Activated CD4-positive, alpha-beta T cell treated with anti-CD3 and anti-CD28 coated beads, Interleukin-2, amount 50 U/mL, for 4 hours (primary cell): Measurements from ENCODE around the gene TPGS2.
"Not testable (repeated sequence)": the region's sequence is repeated elsewhere in the genome, so short reads cannot be mapped to it uniquely, and the experiment has no call there.

Experiments used
- DNase-seq, 2 experiments: peaks; one replicate each; pipeline ENCODE4 v3.0.0-alpha.2; 2020

TPGS2 gene, protein sequence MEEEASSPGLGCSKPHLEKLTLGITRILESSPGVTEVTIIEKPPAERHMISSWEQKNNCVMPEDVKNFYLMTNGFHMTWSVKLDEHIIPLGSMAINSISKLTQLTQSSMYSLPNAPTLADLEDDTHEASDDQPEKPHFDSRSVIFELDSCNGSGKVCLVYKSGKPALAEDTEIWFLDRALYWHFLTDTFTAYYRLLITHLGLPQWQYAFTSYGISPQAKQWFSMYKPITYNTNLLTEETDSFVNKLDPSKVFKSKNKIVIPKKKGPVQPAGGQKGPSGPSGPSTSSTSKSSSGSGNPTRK

DNA sequence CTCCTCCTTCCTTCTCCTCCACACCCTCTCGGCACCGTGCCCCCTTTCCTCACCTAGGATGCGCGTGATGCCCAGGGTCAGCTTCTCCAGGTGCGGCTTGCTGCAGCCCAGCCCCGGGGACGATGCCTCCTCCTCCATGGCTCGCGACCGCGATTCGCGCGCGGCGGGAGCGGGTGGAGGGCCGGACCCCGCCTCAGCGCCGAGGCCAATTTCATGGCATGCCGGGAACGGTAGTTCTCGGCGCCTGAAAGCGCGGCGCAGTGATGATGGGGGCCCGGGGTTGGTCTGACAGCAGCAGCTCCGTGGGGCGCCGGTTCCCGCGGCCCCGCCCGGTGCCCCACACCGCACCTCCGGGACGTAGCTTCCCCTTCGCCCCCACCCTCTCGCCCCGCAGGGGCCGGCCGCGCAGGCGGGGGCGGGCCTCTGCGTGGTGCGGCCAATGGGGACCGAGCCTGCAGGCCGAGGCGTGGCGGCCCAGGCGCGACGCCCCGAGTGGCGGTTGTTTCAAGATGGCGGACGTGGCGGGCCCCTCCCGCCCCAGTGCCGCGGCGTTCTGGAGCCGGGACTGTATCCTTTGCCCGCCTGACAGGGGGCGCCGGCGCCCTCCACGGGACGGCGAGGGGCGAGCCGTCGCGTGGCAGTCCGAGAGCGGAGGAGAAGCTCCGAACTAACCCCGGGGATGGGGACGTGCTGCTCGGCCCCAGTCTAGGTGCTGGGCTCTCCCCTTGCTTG lies at the start of gene TPGS2, which contains the start of gene KIAA1328:
Gene TPGS2, minus strand, starts transcription at position 373 of the 732 bp plus-strand sequence. Its CDS starts 235 bp downstream, at position 138.
Gene KIAA1328, plus strand, starts transcription at position 498 of the 732 bp plus-strand sequence. Its CDS starts 12 bp downstream, at position 510.
- peak; percentile 77 to 79 for DNase-seq

DNA sequence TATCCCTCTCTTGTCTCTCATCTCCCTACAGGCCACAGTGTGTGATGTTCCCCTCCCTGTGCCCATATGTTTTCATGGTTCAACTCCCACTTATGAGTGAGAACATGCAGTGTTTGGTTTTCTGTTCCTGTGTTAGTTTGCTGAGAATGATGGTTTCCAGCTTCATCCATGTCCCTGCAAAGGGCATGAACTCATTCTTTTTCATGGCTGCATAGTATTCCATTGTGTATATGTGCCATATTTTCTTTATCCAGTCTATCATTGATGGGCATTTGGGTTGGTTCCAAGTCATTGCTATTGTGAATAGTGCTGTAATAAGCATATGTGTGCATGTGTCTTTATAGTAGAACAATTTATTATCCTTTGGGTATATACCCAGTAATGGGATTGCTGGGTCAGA lies 45.0 kb upstream of the TPGS2 start:
- not testable (repeated sequence) for DNase-seq

DNA sequence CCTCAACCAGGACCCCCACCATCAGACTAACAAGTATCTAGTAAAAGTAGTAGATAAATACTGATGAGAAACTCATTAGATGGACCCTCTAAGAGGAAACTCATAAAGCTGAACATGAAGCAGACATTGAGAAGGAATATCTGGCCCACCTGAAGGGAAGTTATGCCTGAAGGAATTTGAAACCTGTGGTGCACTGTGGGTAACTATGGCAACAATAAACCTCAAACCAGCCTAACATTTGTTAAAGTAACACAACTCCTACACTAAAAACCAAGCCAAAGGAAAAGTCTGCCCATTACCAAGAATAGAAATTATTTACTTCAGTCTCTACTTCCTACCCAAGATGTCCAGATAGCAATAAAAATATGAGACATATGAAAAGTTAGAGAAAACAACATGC lies 43.5 kb upstream of the TPGS2 start:
- DNase-seq: no peak

DNA sequence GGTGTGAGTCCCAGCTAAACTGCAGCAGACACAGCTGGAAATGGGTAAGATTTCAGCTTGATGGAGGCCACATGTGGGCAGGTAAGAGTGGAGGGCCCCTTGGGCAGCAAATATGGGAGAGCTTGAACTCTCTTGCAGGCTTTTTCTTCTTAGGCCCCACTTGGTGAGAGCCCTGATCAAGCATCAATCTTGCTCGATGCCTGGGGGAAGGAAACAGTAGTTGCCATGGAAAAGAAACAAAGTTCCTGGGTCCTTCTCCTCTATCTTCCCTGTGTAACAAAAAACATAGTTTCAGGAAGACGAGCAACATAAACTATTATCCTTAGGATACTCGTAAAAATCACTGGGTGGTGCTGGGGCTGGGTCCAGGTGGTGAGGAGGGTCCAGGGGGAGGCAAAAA lies 43.0 kb upstream of the TPGS2 start:
- no peak for DNase-seq

DNA sequence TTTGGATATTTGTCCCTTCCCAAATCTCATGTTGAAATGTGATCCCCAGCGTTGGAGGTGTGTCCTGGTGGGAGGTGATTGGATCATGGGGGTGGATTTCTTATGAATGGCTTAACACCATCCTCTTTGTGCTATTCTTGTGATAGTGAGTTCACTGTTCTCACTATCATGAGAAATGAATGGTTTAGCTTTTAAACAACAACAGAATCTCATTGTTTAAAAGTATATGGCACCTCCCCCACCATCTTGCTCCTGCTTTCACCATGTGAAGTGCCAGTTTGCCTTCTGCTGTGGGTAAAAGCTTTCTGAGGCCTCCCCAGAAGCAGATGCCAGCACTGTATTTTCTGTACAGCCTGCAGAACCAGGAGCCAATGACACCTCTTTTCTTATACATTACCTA lies 38.3 kb upstream of the TPGS2 start:
- no peak for DNase-seq

DNA sequence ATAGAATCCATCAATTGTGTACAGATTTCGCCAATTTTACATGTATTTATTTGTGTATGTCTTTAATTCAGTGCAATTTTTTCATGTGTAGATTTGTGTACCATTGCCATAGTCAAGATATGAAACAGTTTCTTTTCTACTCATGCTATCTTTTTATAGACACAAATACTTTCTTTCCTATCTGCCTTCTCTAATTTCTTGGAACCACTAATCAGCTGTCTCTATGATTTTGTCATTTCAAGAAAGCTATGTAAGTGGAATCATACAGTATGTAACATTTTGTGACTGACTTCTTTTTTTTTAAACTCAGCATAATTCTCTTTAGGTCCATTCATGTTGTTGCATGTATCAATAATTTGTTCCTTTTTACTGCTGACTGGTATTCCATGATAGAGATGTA lies 33.4 kb upstream of the TPGS2 start:
- DNase-seq: no peak

DNA sequence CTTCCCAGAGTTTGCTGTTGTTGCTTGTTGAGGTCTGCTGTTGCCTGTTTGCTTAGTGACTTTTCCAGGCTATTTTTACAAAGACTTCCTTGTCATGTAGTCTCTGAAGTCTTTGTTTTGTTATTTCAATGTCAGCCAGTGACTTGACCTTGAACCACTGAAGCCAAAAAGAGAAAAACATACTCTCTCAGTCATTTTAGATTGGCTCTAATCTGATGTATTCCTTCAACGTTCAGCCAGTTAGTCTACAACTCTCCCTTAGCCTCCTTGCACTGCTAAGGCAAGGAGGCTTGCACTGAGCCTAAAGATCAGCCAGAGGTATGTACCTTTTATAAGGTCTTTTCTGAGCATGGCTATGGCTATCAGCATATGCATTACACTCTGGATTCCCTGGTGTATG lies 28.0 kb upstream of the TPGS2 start:
- DNase-seq: no peak

DNA sequence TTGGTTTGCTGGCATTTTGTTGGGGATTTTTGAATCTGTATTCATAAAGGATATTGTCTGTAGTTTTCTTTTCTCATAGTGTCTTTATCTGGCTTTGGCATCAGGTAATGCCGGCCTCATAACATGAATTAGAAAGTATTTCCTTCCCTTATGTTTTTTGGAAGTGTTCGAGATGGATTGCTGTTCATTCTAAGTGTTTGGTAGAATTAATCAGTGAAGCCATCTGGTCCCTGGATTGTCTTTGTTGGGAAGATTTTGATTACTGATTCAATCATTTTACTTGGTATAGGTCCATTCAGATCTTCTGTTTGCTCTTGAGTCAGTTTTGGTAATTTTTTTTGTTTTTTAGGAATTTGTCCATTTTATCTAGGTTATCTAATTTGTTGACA lies 22.4 kb upstream of the TPGS2 start:
- no peak for DNase-seq

DNA sequence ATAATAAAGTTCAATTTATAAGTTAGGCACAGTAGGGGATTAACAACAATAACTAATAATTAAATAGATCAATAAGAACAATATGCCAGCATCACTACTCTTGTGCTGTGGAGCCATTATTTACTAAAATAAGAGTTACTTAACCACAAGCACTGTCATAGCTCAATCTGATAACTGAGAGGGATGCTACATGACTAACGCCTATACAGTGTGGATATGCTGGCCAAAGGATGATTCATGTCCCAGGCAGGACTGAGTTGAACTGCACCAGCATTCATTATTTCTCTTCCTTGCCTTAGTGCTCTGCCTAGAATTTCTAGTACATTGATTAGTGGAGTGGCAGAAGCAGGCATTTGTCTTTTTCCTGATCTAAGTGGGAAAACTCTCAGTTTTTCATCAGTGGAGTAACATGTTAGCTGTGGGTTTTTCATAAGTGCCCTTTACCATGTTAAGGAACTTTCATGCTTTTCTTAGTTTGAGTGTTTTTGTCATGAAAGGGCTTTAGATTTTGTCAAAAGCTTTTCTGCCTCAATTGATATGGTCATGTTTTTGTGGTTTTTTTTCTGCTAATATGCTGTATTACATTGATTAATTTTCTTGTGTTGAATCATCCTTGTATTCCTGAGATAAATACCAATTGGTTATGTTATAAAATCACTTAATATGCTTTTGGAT lies 21.9 kb upstream of the TPGS2 start:
- no peak for DNase-seq

DNA sequence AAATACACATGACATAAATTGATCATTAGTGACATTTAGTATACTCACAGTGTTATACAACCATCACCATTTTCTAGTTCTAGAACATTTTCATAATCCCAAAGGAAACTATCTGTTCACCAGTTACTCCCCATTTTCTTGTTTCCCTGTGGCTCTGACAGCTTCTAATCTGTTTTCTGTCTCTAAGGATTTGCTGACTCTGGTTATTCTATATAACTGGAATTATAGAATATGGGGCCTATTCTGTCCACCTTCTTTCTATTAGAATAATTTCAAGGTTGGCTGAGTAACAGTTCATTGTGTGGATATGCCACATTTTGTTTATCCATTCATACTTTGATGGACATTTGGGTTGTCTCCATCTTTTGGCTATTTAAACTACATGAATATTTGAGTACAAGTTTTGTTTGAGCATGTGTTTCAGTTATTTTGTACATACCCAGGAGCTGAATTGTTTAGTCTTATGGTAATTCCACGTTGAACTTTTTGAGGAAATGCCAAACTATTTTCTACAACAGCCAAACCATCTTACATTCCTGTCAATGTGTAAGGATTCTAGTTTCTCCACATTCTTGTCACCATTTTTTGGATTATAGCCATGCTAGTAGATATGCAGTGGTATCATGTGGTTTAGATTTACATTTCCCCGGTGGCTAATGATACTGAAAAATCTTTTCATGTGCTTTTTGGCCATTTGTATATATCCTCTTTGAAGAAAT lies 20.6 kb upstream of the TPGS2 start:
- no peak for DNase-seq

DNA sequence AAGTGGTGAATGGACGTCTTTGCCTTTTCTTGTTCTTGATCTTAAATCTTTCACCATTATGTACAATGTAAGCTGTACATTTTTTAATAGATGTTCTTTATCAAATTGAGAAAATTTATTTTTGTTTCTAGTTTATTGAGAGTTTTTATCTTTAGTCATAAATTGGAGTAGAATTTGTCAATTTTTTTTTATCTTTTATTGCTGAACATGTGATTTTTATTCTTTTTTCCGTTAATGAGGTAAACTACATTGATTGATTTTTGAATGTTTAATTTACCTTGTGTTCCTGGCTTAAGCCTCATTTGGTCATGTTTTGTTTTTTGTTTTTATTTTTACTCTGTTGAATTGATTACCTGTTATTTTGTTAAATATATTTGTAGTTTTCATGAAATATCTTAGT lies 19.8 kb upstream of the TPGS2 start:
- DNase-seq: no peak

DNA sequence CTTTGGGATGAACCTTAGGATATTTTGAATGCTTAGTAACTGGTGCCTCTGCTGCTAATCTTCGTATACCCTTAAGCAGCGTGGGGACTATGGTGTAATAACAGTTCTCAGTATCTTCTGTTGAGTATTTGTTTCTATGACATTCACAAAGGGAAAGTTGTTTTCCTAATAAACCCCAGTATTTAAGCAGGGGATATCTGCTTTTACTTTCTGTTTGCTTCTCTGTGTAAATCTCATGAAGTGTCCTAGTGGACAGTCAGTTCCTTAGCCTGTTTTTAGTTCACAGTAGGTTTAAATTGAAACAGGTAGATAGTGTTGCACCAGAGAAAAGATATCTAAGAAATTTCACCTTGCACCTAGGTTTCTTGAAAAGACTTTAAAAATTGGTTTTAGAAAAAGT lies 15.0 kb upstream of the TPGS2 start:
- no peak for DNase-seq

DNA sequence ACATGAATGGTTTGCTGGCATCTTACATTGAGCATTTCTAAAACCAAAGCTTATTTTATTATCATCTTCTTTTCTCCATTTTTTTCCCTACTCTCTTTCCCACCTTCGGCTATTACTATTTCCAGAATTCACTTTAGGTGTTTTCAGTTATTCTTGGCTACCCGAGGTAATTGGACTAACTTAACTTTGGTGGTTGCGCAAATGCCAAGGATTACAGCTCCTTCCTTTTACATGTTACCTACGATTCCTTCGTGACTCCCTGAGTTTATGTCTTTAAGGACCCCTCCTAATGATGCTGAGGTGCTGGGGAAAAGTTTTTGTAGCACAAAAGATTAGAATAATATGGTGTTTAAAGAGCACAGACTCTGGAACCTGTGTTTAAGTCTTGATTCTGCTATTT lies 14.4 kb upstream of the TPGS2 start:
- no peak for DNase-seq

DNA sequence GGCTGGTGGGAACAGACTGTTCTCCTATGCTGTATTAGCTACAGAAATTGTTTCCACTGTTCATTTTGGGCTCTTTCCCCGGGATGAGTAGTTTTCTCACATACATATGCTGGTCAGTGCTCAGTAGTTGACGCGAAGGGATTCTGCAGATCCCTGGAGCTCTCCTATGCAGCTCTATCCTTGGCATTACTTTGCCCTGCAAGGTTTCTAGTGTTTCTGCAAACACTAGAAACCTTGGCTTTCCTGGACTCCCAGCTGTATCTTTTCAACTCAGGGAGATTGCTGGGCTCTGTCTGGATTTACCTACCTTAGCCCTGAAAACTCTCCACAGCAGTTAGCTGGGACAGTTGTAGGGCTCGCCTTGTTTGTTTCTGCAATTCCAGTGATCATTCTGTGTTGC lies 11.0 kb upstream of the TPGS2 start:
- no peak for DNase-seq

DNA sequence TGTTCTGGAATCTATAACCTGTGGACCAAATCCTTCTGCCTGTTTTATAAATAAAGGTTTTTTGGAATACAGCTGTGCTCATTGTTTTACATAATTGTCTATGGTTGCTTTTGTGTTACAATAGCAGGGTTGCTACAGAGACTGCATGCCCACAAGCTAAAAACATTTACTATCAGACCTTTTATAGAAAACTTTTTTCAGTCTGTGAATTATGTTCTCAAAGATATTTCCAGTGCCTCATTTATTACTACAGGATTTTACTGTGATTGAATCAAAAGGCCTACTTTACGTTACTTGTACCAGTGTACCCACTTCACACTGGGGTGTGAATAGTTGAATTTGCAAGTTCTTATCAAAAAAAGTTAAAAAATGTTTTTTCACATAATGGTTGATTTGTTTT lies 7.1 kb upstream of the TPGS2 start:
- no peak for DNase-seq

DNA sequence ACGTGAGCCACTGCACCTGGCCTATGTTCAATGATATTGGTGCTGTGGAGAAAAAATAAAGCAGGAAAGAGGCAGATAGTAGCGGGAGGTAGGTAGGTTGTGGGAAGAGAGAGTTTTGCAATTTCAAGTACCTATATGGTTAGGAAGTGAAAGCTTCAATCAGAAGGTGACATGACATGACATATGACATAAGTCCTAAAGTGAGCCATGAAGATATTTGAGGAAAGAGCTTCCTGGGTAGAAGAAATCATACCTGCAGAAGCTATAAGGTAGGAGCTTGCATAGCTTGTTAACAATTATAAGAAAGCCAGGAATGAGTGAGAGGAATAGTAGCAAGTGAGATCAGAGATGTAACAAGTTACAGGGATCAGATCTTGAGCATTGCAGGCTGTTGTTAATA lies 4.3 kb upstream of the TPGS2 start:
- DNase-seq: no peak

DNA sequence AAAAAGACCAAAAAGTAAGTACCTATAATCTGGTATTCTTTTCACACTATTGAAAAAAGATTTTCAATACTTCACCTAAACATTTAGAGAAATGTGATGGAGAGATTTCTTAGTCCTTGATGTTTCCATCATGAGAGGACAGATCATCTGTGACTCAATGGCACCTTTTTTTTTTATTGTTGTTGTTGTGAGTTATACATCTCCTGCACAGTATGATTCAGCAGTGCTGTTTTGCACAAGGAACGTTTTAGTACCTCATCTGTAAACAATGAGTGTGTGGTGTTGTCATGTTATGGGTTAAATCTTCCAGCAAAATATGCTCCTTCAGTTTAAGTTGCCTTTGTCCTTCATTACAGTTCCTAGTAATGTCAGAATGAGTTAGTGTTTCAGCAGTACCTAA lies 2.3 kb upstream of the TPGS2 start:
- DNase-seq: no peak

DNA sequence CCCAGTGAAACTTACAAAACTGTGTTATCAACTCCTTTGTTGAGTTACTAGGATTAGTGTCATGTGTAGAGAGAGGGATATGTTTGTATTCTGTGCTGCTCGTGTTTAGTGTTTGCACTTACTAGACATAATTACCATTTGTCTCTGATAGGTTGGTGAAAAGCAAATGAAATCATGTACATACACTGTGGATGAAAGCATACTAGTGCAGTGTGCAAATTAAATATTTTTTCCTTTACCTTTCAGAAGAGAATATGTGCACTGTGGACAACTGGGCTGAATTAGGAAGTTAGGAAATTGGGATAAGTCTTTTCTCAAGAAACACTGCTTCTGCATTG lies 1.3 kb upstream of the TPGS2 start:
- no peak for DNase-seq

DNA sequence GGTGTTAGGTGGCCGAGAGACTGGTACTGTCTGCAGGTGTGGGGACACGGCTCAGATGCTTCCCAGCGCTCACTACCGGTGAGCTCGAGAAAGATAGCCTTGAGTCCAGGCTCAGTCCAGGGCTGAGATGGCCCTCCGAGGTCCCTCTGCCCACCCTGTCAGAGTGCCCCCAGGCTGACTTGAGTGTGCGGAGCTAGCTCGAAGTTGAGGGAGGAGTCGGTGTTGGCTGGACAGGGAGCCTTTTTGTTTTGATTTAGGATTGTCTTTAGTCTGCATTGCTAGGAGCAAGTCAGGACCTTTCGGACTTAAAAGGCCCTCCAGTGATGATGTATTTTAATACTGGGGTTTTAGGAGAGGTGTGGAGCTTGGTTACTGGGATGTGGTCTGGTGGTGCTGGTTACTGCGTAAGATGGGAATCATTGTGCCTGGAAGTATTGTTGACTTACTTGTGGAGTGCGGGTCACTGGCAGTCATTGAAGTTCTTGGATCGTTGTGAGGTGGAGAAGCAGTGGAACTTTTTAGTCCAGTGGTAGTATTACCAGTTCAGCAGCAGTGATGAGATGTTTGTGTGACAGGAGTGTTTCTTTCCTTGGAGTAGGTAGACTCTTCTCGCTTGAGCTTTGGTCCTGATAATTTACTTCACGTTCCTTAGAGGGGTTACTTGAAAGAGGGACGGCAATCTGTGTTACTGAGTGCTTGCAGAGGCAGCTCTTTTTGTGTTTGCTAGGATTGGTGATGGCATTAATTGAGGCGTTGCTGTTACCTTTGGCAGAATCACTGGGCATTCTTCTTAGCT lies 758 bp upstream of the TPGS2 start:
- DNase-seq: no peak

DNA sequence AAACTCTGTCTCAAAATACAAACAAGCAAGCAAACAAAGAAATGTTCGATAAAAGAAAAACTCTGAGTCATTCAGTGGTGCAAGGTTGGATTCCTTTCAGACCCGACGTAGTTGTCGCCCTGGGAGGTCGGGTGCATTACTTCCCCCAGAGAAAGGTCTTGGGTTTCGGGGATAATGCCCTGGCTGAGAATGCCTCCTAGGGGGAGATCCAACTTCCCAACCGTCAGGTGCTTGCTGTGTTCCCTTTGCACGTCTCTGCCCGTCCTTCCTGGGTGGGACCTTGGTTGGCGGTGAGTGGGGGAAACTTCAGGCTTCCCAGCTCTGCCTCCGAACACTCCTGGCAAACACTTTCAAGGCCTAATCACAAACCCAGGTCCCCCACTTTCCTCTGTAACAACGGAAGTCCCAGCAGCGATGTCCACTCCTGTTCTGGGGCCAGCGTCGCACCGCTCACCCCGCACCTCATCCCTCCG lies 609 bp downstream of the TPGS2 start:
- peak; percentile 0 to 3 for DNase-seq

DNA sequence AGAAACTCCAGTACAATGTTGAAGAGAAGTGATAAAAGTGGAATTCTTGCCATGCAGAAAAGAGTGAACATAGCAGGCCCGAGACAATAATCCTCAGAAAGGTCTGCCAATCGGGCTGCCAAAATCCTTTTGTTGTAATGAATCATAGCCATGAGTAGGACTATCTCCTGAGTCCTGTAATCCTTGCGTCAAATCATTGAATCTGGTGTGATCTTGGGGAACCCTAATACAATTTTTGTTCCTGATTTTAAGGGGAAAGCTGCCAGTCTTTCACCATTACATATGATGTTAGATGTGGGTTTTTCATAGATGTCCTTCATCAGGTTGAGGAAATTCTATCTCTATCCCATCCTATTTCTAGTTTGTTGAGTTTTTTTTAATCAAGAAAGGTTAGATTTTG lies 2.2 kb downstream of the TPGS2 start:
- DNase-seq: no peak

DNA sequence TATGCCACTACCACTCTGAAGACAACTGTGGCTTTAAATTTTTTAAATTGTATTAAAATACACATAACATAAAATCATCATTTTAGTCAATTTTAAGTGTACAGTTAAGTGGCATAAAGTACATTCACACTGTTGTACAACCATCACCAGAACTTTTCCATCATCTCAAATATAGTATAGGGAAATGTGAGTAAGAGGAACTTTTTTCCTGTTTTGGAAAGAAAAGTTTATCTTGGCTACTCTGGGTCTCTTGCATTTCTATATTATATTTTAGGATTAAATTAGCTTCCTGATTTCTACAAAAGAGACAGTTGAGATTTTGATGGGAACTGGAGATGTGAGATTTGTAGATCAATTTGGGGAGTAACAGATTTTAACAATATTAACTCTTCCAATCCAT lies 3.3 kb downstream of the TPGS2 start:
- DNase-seq: no peak

DNA sequence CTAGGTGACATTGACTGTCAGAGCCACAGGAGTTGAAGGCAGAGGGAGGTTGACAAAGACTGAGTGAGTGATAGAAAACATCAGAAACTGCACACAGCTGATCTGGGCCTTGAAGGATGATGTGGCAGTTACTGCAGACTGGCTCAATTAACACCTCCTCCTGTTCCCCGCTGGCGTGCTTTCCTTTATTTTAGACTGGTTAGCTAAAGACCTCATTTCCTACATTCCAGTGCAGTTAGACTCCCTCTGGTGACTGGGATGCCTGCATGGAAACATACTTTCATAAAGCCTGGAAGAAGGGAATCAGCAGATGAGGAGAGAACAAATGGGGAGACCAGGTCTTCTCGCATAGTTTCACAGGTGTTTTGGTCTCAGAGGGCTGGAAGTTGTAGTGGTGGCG lies 7.1 kb downstream of the TPGS2 start:
- no peak for DNase-seq
